ENCODE data around the gene TUBB1. TPM values are rescaled to one million over a fixed set of nuclear protein-coding genes. Genes with fewer than 3 reads are reported as not detected.

TUBB1 gene
- total RNA-seq, 1 experiment from 2014 or later: not detected

GRCh38 chr20:59003836-59004492 is 15.3 kb upstream of the TUBB1 start:
- BruUV-seq (replicated peaks): no TSS peak
- peak overlapping the region; percentile 17 for H3K4me3 Mint-ChIP-seq (ENCODE audit: unreplicated experiment)
- TF ChIP-seq CTCF (IDR thresholded peaks at IDR 0.05; ENCODE audit: unreplicated experiment): no peak
- ChIA-PET CTCF (interaction anchor here (0.6 kb wide), 1 partner anchor 1365 kb away, joined by 3 read pairs; no protein-coding TSS in a partner anchor), POLR2A (no interaction called here)
- no peaks in the 10 kb centered on the region for H3K9me3 Mint-ChIP-seq (ENCODE audit: unreplicated experiment)
- peak overlapping the region; percentile 31 for H3K27ac Mint-ChIP-seq (ENCODE audit: low read depth, unreplicated experiment)
- intact Hi-C loops (cut with micrococcal nuclease): no loop called here
- DNase-seq (ENCODE audit: unreplicated experiment): no peak
- H3K36me3 Mint-ChIP-seq (ENCODE audit: insufficient read depth, unreplicated experiment): peaks cover 48% of the 10 kb centered on the region
- H3K27me3 Mint-ChIP-seq (ENCODE audit: insufficient read depth, unreplicated experiment): no peaks in the 10 kb centered on the region
- H3K4me1 Mint-ChIP-seq (ENCODE audit: insufficient read depth, unreplicated experiment): peaks cover 32% of the 10 kb centered on the region

- ChIA-PET CTCF (interaction anchor here (0.6 to 0.7 kb wide), 2 partner anchors 19 to 1366 kb away, joined by 3 read pairs; no protein-coding TSS in a partner anchor), POLR2A (no interaction called here)
- intact Hi-C loops (cut with micrococcal nuclease): no loop called here
- Mint-ChIP-seq H3K27ac (ENCODE audit: low read depth, unreplicated experiment) (peak overlapping the region; percentile 31), H3K4me3 (ENCODE audit: unreplicated experiment) (peak overlapping the region; percentile 17), H3K36me3 (ENCODE audit: insufficient read depth, unreplicated experiment) (peaks cover 43% of the 10 kb centered on the region), H3K27me3 (ENCODE audit: insufficient read depth, unreplicated experiment) (no peaks in the 10 kb centered on the region), H3K4me1 (ENCODE audit: insufficient read depth, unreplicated experiment) (peaks cover 32% of the 10 kb centered on the region), H3K9me3 (ENCODE audit: unreplicated experiment) (no peaks in the 10 kb centered on the region)
- TF ChIP-seq CTCF (IDR thresholded peaks at IDR 0.05; ENCODE audit: unreplicated experiment): no peak
- no peak for DNase-seq (ENCODE audit: unreplicated experiment)
- BruUV-seq (replicated peaks): no TSS peak
These were observed 14.8 kb upstream of the TUBB1 start for GRCh38 chr20:59004493-59004762.

GRCh38 chr20:59004763-59005522 is 14.3 kb upstream of the TUBB1 start:
- Mint-ChIP-seq H3K4me1 (ENCODE audit: insufficient read depth, unreplicated experiment) (peaks cover 32% of the 10 kb centered on the region), H3K36me3 (ENCODE audit: insufficient read depth, unreplicated experiment) (peaks cover 38% of the 10 kb centered on the region), H3K4me3 (ENCODE audit: unreplicated experiment) (peak overlapping the region; percentile 77), H3K9me3 (ENCODE audit: unreplicated experiment) (no peaks in the 10 kb centered on the region), H3K27me3 (ENCODE audit: insufficient read depth, unreplicated experiment) (no peaks in the 10 kb centered on the region), H3K27ac (ENCODE audit: low read depth, unreplicated experiment) (peak overlapping the region; percentile 86)
- intact Hi-C loops (cut with micrococcal nuclease): no loop called here
- no peak for TF ChIP-seq CTCF (IDR thresholded peaks at IDR 0.05; ENCODE audit: unreplicated experiment)
- CTCF ChIA-PET: interaction anchor here (0.7 kb wide), 1 partner anchor 20 kb away, joined by 3 read pairs; no protein-coding TSS in a partner anchor
- no TSS peak for BruUV-seq (replicated peaks)
- POLR2A ChIA-PET: interaction anchor here (1.5 kb wide), 1 partner anchor 115 kb away, joined by 3 read pairs; no protein-coding TSS in a partner anchor
- no peak for DNase-seq (ENCODE audit: unreplicated experiment)

- CTCF ChIA-PET: interaction anchor here (0.6 to 0.8 kb wide), 3 partner anchors 12 to 136 kb away, joined by 3 to 5 read pairs (median 4); no protein-coding TSS in a partner anchor
- POLR2A ChIA-PET: interaction anchor here (0.7 to 1.5 kb wide), 4 partner anchors 27 to 1449 kb away, joined by 3 to 4 read pairs (median 3); partner anchors contain the start of gene ATP5F1E
- Mint-ChIP-seq H3K27ac (ENCODE audit: low read depth, unreplicated experiment) (peak overlapping the region; percentile 86), H3K36me3 (ENCODE audit: insufficient read depth, unreplicated experiment) (peaks cover 33% of the 10 kb centered on the region), H3K4me3 (ENCODE audit: unreplicated experiment) (peak overlapping the region; percentile 77), H3K4me1 (ENCODE audit: insufficient read depth, unreplicated experiment) (peaks cover 37% of the 10 kb centered on the region), H3K9me3 (ENCODE audit: unreplicated experiment) (no peaks in the 10 kb centered on the region), H3K27me3 (ENCODE audit: insufficient read depth, unreplicated experiment) (no peaks in the 10 kb centered on the region)
- DNase-seq (ENCODE audit: unreplicated experiment): no peak
- no peak for TF ChIP-seq CTCF (IDR thresholded peaks at IDR 0.05; ENCODE audit: unreplicated experiment)
- intact Hi-C loops (cut with micrococcal nuclease): no loop called here
- no TSS peak for BruUV-seq (replicated peaks)
These were observed 13.6 kb upstream of the TUBB1 start for GRCh38 chr20:59005523-59006166.
